Right ventricle myocardium superior (tissue), 1 donor: Measurements from ENCODE around the gene SLC35G6. TPM values are rescaled to one million over a fixed set of nuclear protein-coding genes. Genes with fewer than 3 reads are reported as not detected.
A peak's percentile ranks its signal among the peaks of the same experiment; 100 is the strongest.
"Not testable (repeated sequence)": the region's sequence is repeated elsewhere in the genome, so short reads cannot be mapped to it uniquely, and the experiment has no call there.

Experiments
- ATAC-seq: fragments of 200-7000 bp; cut with Tn5 transposase; one replicate; pipeline ENCODE4 v1.9.1; 2020; ENCODE audit warnings: mild to moderate bottlenecking; ENCODE audit not compliant: poor library complexity
- DNase-seq: peaks from one replicate; pipeline ENCODE4 v3.0.0-alpha.2; 2020
- intact Hi-C: fragments of 100-400 bp; cut with DNase I; formaldehyde crosslinking; loops from one replicate; pipeline ENCODE4 v1.11.2; 2022
- long read RNA-seq: library from polyadenylated mRNA; unstranded; transcript quantifications from one replicate; pipeline ENCODE4 v2.0.0, GENCODE V29; 2021
- total RNA-seq: library from RNA; stranded (reverse); fragmentation: NEBNext Ultra II Directional; extraction: Animal tissue kit (Norgen Biotek cat#: 25700); gene quantifications from one replicate; pipeline ENCODE4 v1.2.1, GENCODE V29; 2021
- donor health status: DM: no; HTN: yes; CAD: no; lungs with severe emphysema.

The SLC35G6 gene
- not detected for total RNA-seq
- long read RNA-seq, result 0 reads

DNA sequence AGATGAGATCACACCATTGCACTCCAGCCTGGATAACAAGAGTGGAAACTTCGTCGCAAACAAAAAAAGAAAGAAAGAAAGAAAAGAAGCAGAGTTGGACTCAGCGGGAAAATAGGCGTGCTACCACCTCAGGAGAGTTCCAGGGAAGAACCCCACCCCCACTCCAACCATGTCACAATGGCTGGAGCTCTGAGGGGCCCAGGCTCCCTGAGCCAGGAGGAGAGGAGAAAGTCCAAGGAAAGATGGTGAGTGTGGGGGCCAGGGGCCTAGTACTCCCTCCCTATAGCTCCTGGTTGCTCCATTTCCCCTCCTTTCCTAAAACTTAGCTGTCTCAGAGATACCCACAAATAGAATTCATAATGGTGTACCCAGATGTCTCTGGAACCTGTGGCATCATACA, at the start of gene SLC35G6:
Gene SLC35G6 (plus strand): TSS at position 172 of the 400 bp plus-strand sequence. CDS start 71 bp downstream, at position 243.
- intact Hi-C loops, result loop anchor here (5.0 kb wide), 1 partner anchor 44 kb away; the partner anchor contains the start of genes FGF11 and TMEM102
- ATAC-seq, result not testable (repeated sequence)
- peak; percentile 14 for DNase-seq

DNA sequence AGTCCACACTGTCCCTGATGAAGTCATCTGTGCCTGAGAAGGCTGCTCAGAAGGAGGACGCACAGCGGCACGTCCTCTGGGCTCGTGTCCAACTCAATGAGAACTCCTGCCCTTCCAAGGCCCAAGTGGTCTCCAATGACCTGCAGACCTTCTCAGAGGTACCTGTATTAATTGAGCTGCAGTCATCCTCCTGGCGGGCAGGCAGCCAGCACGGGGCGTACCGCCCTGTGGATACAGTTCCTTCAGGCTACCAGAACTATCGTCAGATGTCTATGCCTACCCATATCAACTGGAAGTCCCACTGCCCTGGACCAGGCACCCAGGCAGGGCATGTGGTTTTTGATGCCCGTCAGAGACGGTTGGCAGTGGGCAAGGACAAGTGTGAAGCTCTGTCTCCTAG, 49.0 kb upstream of the SLC35G6 start:
- ATAC-seq (no peak), DNase-seq (no peak)
- intact Hi-C loops, result loop anchor here (10.0 kb wide), 1 partner anchor 77 kb away; the partner anchor contains the start of genes KCTD11 and TMEM95

DNA sequence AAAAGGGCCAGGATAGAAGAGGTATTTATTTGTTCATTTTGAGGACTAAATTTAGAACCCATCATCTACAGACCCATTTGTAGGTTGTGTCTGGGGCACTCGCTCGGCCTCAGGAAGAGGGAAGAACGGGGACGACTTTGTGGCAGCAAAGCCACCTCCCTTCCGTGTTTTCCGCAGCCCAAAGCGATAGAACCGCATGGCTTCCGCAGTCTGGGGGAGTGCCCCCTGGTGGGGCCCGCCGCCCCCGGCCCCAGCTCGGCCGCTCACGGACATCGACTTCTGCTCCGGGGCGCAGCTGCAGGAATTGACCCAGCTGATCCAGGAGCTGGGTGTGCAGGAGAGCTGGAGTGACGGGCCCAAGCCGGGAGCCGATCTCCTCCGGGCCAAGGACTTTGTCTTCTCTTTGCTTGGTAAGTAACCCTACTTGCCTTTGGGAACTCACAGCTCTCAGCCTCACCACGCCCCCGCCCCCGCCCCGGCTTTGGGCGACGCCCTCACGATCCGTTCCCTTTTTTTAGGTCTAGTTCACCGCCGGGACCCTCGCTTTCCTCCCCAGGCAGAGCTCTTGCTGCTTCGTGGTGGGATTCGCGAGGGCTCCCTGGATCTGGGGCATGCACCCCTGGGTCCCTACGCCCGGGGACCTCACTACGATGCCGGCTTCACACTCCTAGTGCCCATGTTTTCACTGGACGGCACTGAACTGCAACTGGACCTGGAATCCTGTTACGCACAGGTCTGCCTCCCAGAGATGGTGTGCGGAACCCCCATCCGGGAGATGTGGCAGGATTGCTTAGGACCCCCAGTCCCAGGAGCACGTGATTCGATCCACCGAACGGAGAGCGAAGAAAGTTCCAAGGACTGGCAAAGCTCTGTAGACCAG, 45.3 kb upstream of the SLC35G6 start:
- ATAC-seq, result peak; percentile 1
- intact Hi-C loops, result loop anchor here (2.0 to 10.0 kb wide), 3 partner anchors 46 to 125 kb away; partner anchors contain the start of genes KCTD11, POLR2A, SENP3 and SLC35G6
- peak; percentile 71 for DNase-seq

DNA sequence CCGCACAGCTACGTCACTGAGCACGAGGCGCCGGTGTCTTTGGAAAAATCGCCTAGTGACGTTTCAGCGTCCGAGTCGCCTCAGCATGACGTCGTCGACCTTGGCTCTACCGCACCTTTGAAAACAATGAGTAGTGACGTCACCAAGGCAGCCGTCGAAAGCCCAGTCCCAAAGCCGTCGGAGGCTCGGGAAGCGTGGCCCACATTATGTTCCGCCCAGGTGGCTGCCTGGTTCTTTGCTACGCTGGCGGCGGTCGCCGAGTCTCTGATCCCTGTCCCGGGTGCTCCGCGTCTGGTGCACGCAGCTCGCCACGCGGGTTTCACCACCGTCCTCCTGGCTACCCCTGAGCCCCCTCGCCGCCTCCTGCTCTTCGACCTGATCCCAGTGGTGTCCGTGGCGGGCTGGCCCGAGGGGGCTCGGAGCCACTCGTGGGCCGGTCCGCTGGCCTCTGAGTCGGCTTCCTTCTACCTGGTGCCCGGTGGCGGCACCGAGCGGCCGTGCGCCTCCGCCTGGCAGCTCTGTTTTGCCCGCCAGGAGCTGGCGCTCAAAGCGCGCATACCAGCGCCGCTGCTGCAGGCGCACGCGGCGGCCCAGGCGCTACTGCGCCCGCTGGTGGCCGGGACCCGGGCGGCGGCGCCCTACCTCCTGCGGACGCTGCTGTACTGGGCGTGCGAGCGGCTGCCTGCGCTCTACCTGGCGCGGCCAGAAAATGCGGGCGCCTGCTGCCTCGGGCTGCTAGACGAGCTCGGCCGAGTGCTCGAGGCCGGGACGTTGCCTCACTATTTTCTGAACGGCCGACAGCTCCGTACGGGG, 44.5 kb upstream of the SLC35G6 start:
- intact Hi-C loops, result loop anchor here (2.0 to 10.0 kb wide), 3 partner anchors 46 to 124 kb away; partner anchors contain the start of genes KCTD11, POLR2A, SENP3 and SLC35G6
- ATAC-seq (peak; percentile 80), DNase-seq (peak; percentile 87)

DNA sequence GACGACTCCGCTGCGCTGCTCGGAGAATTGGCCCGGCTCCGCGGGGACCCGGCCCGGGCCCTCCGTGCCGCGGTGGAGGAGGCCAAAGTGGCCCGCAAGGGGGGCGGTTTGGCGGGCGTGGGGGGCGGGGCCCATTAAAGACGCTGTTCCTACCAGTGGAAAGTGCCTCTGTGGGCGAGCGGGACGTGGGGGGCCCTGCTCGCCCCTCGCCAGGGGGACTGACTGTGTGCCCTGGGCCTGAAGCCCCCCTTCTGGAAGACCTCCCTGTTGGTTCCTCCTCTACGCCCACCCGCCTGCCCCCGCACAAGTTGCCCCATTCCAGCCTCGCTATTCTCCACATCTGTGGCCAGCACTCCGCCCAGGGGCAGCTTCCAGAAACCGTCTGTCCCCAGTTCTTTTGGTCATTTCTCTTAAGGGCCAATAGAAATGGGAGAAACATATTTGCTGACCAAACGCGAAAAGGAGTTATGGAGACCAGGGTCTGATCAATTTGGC, 43.8 kb upstream of the SLC35G6 start:
- no peak for ATAC-seq
- intact Hi-C loops, result loop anchor here (2.0 to 10.0 kb wide), 3 partner anchors 45 to 123 kb away; partner anchors contain the start of genes KCTD11, POLR2A, SENP3 and SLC35G6
- no peak for DNase-seq

DNA sequence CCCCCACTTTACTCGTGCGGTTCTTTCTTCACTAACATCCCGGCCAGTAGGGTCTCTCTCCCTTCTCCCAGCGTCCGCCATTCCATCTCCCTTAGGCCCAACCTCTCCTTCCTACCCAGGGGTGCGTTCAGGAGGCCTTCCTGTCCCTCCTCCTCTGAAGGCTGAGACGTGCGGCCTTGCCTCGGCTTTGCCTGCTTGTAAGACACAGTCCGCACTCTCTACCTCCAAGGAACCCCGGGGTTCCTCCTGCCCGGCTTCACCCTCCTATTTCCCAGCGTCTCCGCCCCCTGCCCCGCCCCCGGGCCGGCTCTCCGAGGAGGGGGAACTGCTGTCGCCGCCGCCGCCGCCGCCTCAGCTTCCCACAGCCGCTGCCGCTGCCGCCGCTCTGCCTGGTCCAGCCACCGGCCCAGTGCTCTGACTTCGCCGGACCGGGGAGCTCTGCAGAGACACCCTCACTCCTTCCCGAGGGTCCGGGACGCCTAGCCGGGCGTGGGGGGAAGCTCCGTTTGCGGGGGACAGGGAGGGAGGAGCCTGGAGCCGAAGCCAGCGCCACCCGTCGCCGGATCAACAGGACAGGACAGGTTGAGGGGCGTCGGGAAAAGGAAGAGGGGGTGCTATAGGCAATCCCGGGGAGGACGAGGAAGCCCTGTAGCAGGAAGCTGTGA, 43.2 kb upstream of the SLC35G6 start:
- ATAC-seq (peak; percentile 26), DNase-seq (peak; percentile 89)
- intact Hi-C loops, result loop anchor here (2.0 to 10.0 kb wide), 3 partner anchors 44 to 123 kb away; partner anchors contain the start of genes KCTD11, POLR2A, SENP3 and SLC35G6

DNA sequence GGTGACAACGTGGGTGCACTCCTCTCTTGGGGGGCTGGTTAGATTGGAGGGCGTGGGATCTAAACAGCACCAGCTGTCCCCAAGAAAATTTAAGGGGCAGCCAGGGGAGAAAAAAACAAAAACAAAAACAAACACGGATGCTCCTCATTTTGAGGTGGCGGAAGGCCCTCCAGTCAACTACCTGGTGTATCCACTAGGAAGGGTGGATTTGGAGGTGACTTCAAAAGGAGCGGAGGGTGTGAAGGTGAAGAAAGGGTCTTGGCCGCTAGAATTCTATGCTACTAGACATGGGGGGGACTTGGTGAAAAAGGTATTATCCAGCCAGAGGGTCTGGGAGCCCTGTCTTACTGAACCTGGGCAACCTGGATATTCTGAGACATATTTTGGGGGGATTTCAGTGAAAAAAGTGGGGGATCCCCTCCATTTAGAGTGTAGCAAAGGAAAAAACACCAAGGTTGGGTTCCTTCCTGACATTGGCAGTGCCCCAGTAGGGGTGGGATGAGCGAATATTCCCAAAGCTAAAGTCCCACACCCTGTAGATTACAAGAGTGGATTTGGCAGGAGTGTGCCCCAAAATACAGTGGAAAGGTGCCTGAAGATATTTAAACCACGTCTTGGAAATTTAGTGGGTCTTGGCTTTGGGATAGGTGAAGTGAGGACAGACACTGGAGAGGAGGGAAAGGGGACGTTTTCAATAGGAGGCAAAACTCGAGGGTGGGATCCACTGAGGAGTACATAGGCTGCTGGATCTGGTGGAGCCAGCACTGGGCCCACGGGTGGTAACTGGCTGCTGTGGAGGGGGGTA, 42.4 kb upstream of the SLC35G6 start:
- ATAC-seq (no peak), DNase-seq (no peak)
- intact Hi-C loops, result loop anchor here (5.0 to 10.0 kb wide), 2 partner anchors 43 to 84 kb away; partner anchors contain the start of genes KCTD11, POLR2A, SLC35G6 and TMEM95

DNA sequence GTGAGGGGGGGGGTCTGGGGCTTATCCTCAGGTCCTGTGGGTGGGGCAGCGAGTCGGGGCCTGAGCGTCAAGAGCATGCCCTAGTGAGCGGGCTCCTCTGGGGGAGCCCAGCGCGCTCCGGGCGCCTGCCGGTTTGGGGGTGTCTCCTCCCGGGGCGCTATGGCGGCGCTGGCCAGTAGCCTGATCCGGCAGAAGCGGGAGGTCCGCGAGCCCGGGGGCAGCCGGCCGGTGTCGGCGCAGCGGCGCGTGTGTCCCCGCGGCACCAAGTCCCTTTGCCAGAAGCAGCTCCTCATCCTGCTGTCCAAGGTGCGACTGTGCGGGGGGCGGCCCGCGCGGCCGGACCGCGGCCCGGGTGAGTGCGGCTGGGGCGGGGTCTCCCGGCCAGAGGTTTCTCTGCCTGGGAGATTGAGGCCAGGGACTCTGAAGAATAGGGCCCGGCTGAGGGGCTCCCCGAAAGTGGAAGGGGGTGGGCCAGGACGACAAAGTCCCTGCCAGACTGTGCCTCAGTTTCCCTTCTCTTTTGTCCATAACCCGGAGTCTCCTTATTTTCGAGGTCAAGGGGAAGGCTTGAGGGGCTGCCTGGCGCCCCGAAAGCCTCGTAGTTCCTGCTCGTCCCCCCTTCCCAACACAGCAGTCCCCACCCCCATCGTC, 41.7 kb upstream of the SLC35G6 start, which contains the start of gene FGF11:
Gene FGF11 (plus strand): TSS at position 51 of the 651 bp plus-strand sequence. CDS start 109 bp downstream, at position 160.
- ATAC-seq (no peak), DNase-seq (no peak)
- intact Hi-C loops, result loop anchor here (5.0 to 10.0 kb wide), 3 partner anchors 43 to 143 kb away; partner anchors contain the start of genes KCTD11, MPDU1, POLR2A and SLC35G6

DNA sequence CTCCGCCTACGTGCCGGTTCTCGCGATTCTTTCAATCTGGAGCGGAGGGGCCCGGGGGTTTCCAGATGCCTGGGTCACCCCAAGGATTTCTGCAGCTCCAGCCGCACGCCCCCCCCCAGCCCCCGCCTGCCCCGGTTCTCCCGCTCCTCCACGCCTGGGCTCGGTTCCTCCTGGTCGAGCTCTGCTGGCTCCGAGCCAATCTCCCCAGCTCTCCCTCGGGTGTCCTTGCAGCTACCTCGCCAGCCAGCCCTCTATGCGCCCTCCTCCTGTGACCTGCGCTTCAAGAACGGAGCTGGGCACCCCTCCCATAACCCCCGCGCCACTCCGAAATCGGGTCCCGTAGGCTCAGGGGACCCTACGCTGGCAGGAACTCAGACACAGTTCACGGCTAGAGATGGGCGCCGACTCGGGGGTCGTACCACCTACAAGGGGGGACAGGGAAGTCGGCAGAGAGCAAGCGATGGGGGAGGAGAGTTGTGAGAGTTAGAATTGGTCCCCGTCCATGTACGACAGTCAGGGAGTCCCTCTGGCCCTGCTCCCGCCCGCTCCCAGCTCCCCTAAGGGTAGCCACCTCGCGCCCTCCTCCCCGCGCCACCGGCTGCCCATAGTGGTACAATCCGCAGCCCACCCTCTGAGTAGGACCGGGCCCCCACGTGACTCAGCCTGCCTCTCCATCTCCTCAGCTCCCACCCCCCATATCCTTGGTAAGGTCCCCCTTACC, 41.0 kb upstream of the SLC35G6 start:
- intact Hi-C loops, result loop anchor here (5.0 kb wide), 1 partner anchor 142 kb away; the partner anchor contains the start of gene MPDU1
- ATAC-seq (peak; percentile 17), DNase-seq (peak; percentile 81)

DNA sequence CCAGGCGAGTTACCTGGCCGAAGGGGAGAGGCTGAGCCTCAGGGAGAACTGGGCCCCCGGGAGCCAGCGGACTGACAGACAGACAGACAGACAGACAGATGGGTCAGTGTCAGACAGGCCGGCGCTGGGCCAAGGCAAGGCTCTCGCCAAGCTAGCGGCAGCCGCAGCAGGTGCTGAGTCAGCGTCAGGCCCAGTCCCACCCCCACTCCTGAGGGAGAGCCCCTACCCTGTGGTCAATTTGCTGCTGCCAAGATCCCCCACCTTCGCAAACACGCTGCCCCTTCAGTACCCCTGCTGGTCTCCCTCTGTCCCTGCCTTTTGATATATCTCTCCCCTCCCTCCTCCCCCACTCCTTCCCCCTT, 40.4 kb upstream of the SLC35G6 start:
- ATAC-seq, result peak; percentile 6
- intact Hi-C loops, result loop anchor here (5.0 kb wide), 1 partner anchor 141 kb away; the partner anchor contains the start of gene MPDU1
- DNase-seq, result peak; percentile 79

DNA sequence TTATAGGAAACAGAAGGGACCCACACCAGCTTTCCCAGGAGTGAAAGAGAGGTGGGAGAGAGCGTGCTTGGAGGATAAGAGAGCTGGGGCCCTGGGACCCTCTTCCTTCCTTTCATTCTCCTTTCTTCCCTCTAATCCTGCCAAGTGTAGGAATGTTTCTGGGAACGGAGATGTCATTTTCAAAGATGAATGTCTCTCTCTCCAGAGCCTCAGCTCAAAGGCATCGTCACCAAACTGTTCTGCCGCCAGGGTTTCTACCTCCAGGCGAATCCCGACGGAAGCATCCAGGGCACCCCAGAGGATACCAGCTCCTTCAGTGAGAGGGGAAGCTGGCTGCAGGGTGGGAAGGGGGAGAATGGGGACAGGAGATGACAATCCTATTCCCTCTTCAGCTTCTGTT, 40.0 kb upstream of the SLC35G6 start:
- DNase-seq, result no peak
- no peak for ATAC-seq
- intact Hi-C loops, result loop anchor here (5.0 kb wide), 1 partner anchor 141 kb away; the partner anchor contains the start of gene MPDU1

DNA sequence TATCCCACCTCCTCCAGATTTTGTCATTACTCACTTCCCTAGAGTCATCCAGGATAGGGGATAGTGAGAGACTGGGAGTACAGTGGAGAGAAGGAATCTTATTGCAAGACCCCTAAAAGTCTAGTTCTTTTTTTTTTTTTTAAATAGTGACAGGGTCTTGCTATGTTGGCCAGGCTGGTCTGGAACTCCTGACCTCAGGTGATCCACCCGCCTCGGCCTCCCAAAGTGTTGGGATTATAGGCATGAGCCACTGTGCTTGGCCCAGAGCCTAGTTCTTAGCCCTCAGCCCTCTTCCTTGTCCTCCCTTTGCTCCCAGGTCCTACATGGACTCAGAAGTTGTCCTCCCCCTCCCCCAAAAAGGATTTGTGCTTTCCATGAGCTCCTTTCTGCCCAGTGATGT, 39.1 kb upstream of the SLC35G6 start:
- intact Hi-C loops, result loop anchor here (5.0 kb wide), 1 partner anchor 140 kb away; the partner anchor contains the start of gene MPDU1
- ATAC-seq, result no peak
- DNase-seq, result no peak

DNA sequence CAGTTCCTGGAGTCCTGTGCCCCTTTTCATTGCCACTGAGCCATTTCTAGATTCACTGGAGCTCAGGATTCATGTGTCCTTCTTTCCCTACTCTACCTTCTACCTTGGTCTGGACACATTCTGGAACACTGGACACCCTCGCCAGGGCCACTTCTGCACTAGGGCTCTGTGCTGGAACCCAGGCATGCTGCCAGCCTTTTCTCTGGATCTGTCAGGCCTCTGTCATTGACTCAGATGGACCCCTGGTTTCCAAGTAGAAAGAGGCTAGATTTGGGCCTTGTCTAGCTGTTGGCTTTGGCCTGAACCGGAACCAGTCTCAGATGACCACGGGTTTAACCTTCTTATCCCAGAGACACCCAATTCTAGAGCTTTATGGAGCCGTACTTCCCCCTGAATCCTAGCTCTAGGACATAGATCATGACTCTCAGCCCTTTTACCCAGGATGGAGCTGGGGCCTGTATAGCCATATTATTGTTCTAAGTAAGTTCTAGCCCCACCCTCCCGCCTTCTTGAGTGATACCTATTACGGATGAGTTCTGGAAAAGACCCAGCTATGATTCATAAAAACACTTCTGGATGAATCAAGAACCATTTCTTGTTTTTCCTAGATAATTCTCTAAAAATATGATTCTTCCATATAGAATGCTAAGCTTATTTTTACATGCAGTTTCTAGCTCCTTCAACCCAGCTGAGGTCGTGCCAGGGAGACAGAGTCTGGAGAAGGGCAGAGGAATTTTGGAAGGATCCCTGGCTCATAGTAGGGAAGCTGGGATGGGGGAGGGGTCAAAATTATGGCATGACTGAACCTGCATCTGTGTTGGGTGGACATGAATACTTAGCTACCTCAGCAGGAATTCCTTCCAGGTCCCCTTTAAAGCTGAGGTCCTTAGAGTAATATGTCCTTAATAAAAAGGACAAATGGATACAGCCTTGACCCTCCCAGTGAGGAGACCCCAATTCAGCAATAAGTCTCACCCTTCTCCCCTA, 37.5 kb upstream of the SLC35G6 start:
- DNase-seq, result no peak
- intact Hi-C loops, result loop anchor here (5.0 kb wide), 1 partner anchor 139 kb away; the partner anchor contains the start of gene MPDU1
- no peak for ATAC-seq
